ENCODE results near the gene RNF181. TPM values are rescaled to one million over a fixed set of nuclear protein-coding genes. Genes with fewer than 3 reads are reported as not detected.

RNF181 gene
- total RNA-seq, 4 donors from 2014 or later = 23.9 to 164 (median 141) TPM

DNA sequence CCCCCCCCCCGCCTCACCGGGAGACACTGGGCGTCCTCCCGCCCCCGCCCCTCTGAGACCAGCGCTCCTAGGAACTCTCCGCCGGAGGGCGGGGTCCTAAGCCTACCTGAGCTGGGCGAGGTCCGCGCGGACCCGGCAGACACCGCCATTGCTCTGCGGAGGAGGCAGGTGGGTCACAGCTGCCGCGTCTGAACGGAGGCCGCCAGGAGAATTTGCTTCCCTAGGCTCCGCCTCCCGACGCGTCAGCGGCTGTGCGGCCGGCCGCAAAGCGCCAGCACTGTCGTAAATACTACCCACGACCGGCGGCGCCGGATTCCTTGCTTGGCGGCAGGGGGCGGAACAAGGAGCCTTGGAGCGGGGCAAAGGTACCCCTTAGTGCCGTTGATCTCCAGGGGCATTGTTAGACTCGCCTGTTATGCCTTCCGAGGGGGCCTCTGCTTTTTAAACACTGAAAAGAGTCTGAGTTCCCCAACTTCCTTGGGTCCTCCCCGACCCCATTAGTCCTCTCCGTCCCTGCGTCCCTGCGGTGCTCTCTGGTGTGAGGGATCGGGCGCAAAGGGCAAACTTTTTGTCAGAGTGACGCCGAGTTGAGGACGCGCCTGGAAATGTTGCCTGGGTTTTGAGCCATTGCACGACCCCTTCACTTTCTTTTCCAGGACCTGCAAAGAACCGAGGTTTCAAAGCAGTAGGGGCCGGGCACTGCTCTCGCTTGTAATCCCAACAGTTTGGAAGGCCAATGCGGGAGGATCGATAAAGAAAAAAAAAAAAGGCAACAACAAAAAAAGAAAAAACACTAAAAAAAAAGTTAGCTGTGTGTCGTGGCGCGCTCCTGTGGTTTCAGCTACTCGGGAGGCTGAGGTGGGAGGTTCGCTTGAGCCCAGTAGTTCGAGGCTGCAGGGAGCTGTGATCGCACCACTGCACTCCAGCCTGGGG lies 34.0 kb upstream of the RNF181 start, which contains the start of gene GGCX:
GGCX (minus strand) TSS at position 214 of the 933 bp plus-strand sequence; CDS start at position 149, 65 bp downstream.
- H3K4me1 ChIP-seq = peaks cover 9 to 28% (median 13%) of the 10 kb centered on the region in 4 donors
- H3K36me3 ChIP-seq = no peaks in the 10 kb centered on the region
- peak within 1 kb of the TSS; percentile 17 to 83 (median 76) for H3K4me3 ChIP-seq
- no peaks in the 10 kb centered on the region for H3K27me3 ChIP-seq
- intact Hi-C loops (cut with DNase I; ENCODE audit: low total_unique reads) (no loop called here), in situ Hi-C loops (cut with MboI; ENCODE audit: low pct_ligation_motif_present in 1 of 4, low pct_unique_long_range_greater_than_20kb in 1 of 4, low sequenced_read_pairs in 3 of 4) (no loop called here)
- no peaks in the 10 kb centered on the region for H3K9me3 ChIP-seq
- peak; percentile 97 for DNase-seq
- peak within 1 kb of the TSS; percentile 86 to 92 (median 90) for H3K27ac ChIP-seq
- 5% methylated on average over 51 of the region's 64 CpGs; no CpG with 5 or more reads in 1 of the 2 donors for WGBS, 2 donors (ENCODE audit: low coverage in 1 of 2)
- TF ChIP-seq POLR2AphosphoS5 (IDR thresholded peaks at IDR 0.05) = peak; percentile 86 to 95 (median 92)
- TF ChIP-seq EP300 (IDR thresholded peaks at IDR 0.05; ENCODE audit: low read depth) = no peak
- peak in 2 of 5 experiments; percentile 21 to 31 for TF ChIP-seq CTCF (IDR thresholded peaks at IDR 0.05)
- TF ChIP-seq POLR2A (IDR thresholded peaks at IDR 0.05) = peak; percentile 93

DNA sequence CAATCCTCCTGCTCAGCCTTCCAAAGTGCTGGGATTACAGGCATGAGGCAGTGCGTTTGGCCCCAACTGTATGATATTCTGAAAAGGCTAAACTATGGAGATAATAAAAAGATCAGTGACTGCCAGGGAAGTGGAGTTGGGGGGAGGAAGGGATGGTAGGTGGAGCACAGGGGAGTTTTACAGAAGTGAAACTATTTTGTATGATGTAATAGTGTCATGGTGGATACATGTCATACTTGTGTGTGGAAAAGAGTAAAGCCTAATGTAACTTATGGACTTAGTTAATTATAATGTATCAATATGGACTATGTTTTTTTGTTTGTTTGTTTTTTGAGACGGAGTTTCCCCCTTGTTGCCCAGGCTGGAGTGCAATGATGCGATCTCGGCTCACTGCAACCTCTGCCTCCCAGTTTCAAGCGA lies 31.4 kb upstream of the RNF181 start:
- no peak for DNase-seq
- Histone ChIP-seq H3K4me3 (no peak overlapping the region), H3K4me1 (peaks cover 9 to 23% (median 13%) of the 10 kb centered on the region in 4 donors), H3K36me3 (no peaks in the 10 kb centered on the region), H3K27ac (no peak overlapping the region), H3K27me3 (no peaks in the 10 kb centered on the region), H3K9me3 (no peaks in the 10 kb centered on the region)
- in situ Hi-C loops (cut with MboI; ENCODE audit: low pct_ligation_motif_present in 1 of 4, low pct_unique_long_range_greater_than_20kb in 1 of 4, low sequenced_read_pairs in 3 of 4) = no loop called here
- intact Hi-C loops (cut with DNase I; ENCODE audit: low total_unique reads) = no loop called here
- WGBS, 2 donors (ENCODE audit: low coverage in 1 of 2) = 74 to 92% methylated on average over 4 to 5 of the region's 5 CpGs
- no peak for TF ChIP-seq POLR2A (IDR thresholded peaks at IDR 0.05)
- no peak for TF ChIP-seq EP300 (IDR thresholded peaks at IDR 0.05; ENCODE audit: low read depth)
- TF ChIP-seq POLR2AphosphoS5 (IDR thresholded peaks at IDR 0.05) = no peak
- TF ChIP-seq CTCF (IDR thresholded peaks at IDR 0.05) = no peak

- in situ Hi-C loops (cut with MboI; ENCODE audit: low pct_ligation_motif_present in 1 of 4, low pct_unique_long_range_greater_than_20kb in 1 of 4, low sequenced_read_pairs in 3 of 4) = no loop called here
- 78 to 80% methylated on average over 3 to 4 of the region's 4 CpGs for WGBS, 2 donors (ENCODE audit: low coverage in 1 of 2)
- no peak overlapping the region for H3K4me3 ChIP-seq
Measured at GRCh38 chr2:85566265-85566664, 29.3 kb upstream of the RNF181 start.

More at GRCh38 chr2:85566265-85566664, 29.3 kb upstream of the RNF181 start:
- no peak for DNase-seq
- Histone ChIP-seq H3K4me1 (peaks cover 0 to 6% (median 4%) of the 10 kb centered on the region in 4 donors), H3K36me3 (no peaks in the 10 kb centered on the region), H3K27me3 (no peaks in the 10 kb centered on the region), H3K27ac (no peak overlapping the region), H3K9me3 (no peaks in the 10 kb centered on the region)
- intact Hi-C loops (cut with DNase I; ENCODE audit: low total_unique reads) = no loop called here
- TF ChIP-seq POLR2A (IDR thresholded peaks at IDR 0.05) (no peak), CTCF (IDR thresholded peaks at IDR 0.05) (no peak)

Data from transverse colon (tissue), 4 donors.